ENCODE data around the gene TLR9.
A peak's percentile ranks its signal among the peaks of the same experiment; 100 is the strongest.
"Not testable (repeated sequence)": the region's sequence is repeated elsewhere in the genome, so short reads cannot be mapped to it uniquely, and the experiment has no call there.

The TLR9 gene

GRCh38 chr3:52225452-52226228 is at the start of gene TLR9:
Gene TLR9 (minus strand): TSS chr3:52225645. CDS start chr3:52225529, 116 bp downstream.
- Histone ChIP-seq H3K27ac (peak within 1 kb of the TSS; percentile 96), H3K9ac (peak within 1 kb of the TSS; percentile 82), H3K9me3 (no peaks in the 10 kb centered on the region), H3K36me3 (peaks cover 56% of the 10 kb centered on the region), H3K4me3 (peak within 1 kb of the TSS; percentile 56), H3K4me2 (peak within 1 kb of the TSS; percentile 97), H4K20me1 (peaks cover 3% of the 10 kb centered on the region; the same call in 1 of the 2 replicates), H3K27me3 (no peaks in the 10 kb centered on the region), H3K4me1 (peaks cover 94% of the 10 kb centered on the region)
- TF ChIP-seq Cebpa-rat (IDR thresholded peaks at IDR 0.05): peak; percentile 94

- H4K20me1 ChIP-seq: peaks cover 83% of the 10 kb centered on the region
- not testable (repeated sequence) for H3K4me3 ChIP-seq, H3K27ac ChIP-seq, H3K27me3 ChIP-seq, H3K9ac ChIP-seq, H3K9me3 ChIP-seq
- H3K4me1 ChIP-seq: peaks cover 63% of the 10 kb centered on the region
- peaks cover 65% of the 10 kb centered on the region for H3K36me3 ChIP-seq
- H3K4me2 ChIP-seq: peak overlapping the region; percentile 89
Observed at GRCh38 chr3:52274781-52275180, 49.3 kb upstream of the TLR9 start.

GRCh38 chr3:52272831-52273230 is 47.4 kb upstream of the TLR9 start:
- no peaks in the 10 kb centered on the region for H3K27me3 ChIP-seq
- H4K20me1 ChIP-seq: peaks cover 100% of the 10 kb centered on the region
- TF ChIP-seq Cebpa-rat (IDR thresholded peaks at IDR 0.05): no peak
- no peak overlapping the region for H3K9ac ChIP-seq
- H3K9me3 ChIP-seq: no peaks in the 10 kb centered on the region
- no peak overlapping the region for H3K27ac ChIP-seq
- H3K4me2 ChIP-seq: 0 out of 2 replicates have a peak overlapping the region, but pooled peaks have one; percentile 4
- no peak overlapping the region for H3K4me3 ChIP-seq
- peaks cover 84% of the 10 kb centered on the region for H3K36me3 ChIP-seq
- H3K4me1 ChIP-seq: peaks cover 53% of the 10 kb centered on the region

GRCh38 chr3:52272172-52272571 is 46.7 kb upstream of the TLR9 start:
- Histone ChIP-seq H3K4me2 (0 out of 2 replicates have a peak overlapping the region, but pooled peaks have one; percentile 6), H3K4me1 (peaks cover 53% of the 10 kb centered on the region), H3K36me3 (peaks cover 91% of the 10 kb centered on the region), H4K20me1 (peaks cover 100% of the 10 kb centered on the region)
- H3K27ac ChIP-seq, H3K27me3 ChIP-seq, H3K9ac ChIP-seq, H3K9me3 ChIP-seq, H3K4me3 ChIP-seq: not testable (repeated sequence)

GRCh38 chr3:52270252-52270754 is 44.9 kb upstream of the TLR9 start:
- TF ChIP-seq Cebpa-rat (IDR thresholded peaks at IDR 0.05): no peak
- Histone ChIP-seq H3K9me3 (no peaks in the 10 kb centered on the region), H3K4me2 (no peak overlapping the region), H3K27ac (no peak overlapping the region), H3K36me3 (peaks cover 99% of the 10 kb centered on the region), H3K9ac (no peak overlapping the region), H4K20me1 (peaks cover 99% of the 10 kb centered on the region), H3K27me3 (no peaks in the 10 kb centered on the region), H3K4me1 (peaks cover 37% of the 10 kb centered on the region), H3K4me3 (no peak overlapping the region)

GRCh38 chr3:52269776-52270175 is 44.3 kb upstream of the TLR9 start:
- Histone ChIP-seq H3K4me2 (no peak overlapping the region), H3K27me3 (no peaks in the 10 kb centered on the region), H3K4me3 (no peak overlapping the region), H4K20me1 (peaks cover 99% of the 10 kb centered on the region), H3K4me1 (peaks cover 31% of the 10 kb centered on the region), H3K9ac (no peak overlapping the region), H3K27ac (no peak overlapping the region), H3K36me3 (peaks cover 99% of the 10 kb centered on the region), H3K9me3 (no peaks in the 10 kb centered on the region)
- TF ChIP-seq Cebpa-rat (IDR thresholded peaks at IDR 0.05): no peak

GRCh38 chr3:52268036-52268435 is 42.6 kb upstream of the TLR9 start:
- Histone ChIP-seq H3K27me3 (no peaks in the 10 kb centered on the region), H4K20me1 (peaks cover 99% of the 10 kb centered on the region), H3K4me2 (no peak overlapping the region), H3K36me3 (peaks cover 99% of the 10 kb centered on the region), H3K4me1 (peaks cover 15% of the 10 kb centered on the region), H3K4me3 (no peak overlapping the region), H3K9me3 (no peaks in the 10 kb centered on the region), H3K27ac (no peak overlapping the region), H3K9ac (no peak overlapping the region)
- TF ChIP-seq Cebpa-rat (IDR thresholded peaks at IDR 0.05): no peak

- H4K20me1 ChIP-seq: peaks cover 99% of the 10 kb centered on the region
- no peak overlapping the region for H3K9ac ChIP-seq
- no peak overlapping the region for H3K27ac ChIP-seq
- peaks cover 100% of the 10 kb centered on the region for H3K36me3 ChIP-seq
- TF ChIP-seq Cebpa-rat (IDR thresholded peaks at IDR 0.05): no peak
- no peaks in the 10 kb centered on the region for H3K9me3 ChIP-seq
- H3K4me3 ChIP-seq: no peak overlapping the region
- no peaks in the 10 kb centered on the region for H3K27me3 ChIP-seq
- no peak overlapping the region for H3K4me2 ChIP-seq
- H3K4me1 ChIP-seq: no peaks in the 10 kb centered on the region
Observed at GRCh38 chr3:52265387-52265786, 39.9 kb upstream of the TLR9 start.

- Histone ChIP-seq H3K27ac (no peak overlapping the region), H3K27me3 (no peaks in the 10 kb centered on the region), H3K4me2 (no peak overlapping the region), H3K4me3 (no peak overlapping the region), H3K4me1 (no peaks in the 10 kb centered on the region), H3K36me3 (peaks cover 100% of the 10 kb centered on the region), H3K9ac (no peak overlapping the region), H4K20me1 (peaks cover 98% of the 10 kb centered on the region), H3K9me3 (no peaks in the 10 kb centered on the region)
- TF ChIP-seq Cebpa-rat (IDR thresholded peaks at IDR 0.05): no peak
Observed at GRCh38 chr3:52262447-52262846, 37.0 kb upstream of the TLR9 start.

GRCh38 chr3:52259448-52259847 is 34.0 kb upstream of the TLR9 start:
- peaks cover 99% of the 10 kb centered on the region for H3K36me3 ChIP-seq
- H3K27me3 ChIP-seq: no peaks in the 10 kb centered on the region
- TF ChIP-seq Cebpa-rat (IDR thresholded peaks at IDR 0.05): no peak
- no peak overlapping the region for H3K9ac ChIP-seq
- H3K4me2 ChIP-seq: no peak overlapping the region
- H3K9me3 ChIP-seq: no peaks in the 10 kb centered on the region
- no peak overlapping the region for H3K27ac ChIP-seq
- H3K4me1 ChIP-seq: peaks cover 14% of the 10 kb centered on the region
- H4K20me1 ChIP-seq: peaks cover 99% of the 10 kb centered on the region
- H3K4me3 ChIP-seq: no peak overlapping the region

All from BLaER1 (cell line).